GM21515 (cell line): Measurements from ENCODE around the gene FCHSD2.
"Not testable (repeated sequence)": the region's sequence is repeated elsewhere in the genome, so short reads cannot be mapped to it uniquely, and the experiment has no call there.

Experiments
- ATAC-seq: cut with Tn5 transposase; IDR thresholded peaks from one replicate; pipeline ENCODE4 v1.9.1; 2021; ENCODE audit not compliant: unreplicated experiment

Gene FCHSD2

DNA sequence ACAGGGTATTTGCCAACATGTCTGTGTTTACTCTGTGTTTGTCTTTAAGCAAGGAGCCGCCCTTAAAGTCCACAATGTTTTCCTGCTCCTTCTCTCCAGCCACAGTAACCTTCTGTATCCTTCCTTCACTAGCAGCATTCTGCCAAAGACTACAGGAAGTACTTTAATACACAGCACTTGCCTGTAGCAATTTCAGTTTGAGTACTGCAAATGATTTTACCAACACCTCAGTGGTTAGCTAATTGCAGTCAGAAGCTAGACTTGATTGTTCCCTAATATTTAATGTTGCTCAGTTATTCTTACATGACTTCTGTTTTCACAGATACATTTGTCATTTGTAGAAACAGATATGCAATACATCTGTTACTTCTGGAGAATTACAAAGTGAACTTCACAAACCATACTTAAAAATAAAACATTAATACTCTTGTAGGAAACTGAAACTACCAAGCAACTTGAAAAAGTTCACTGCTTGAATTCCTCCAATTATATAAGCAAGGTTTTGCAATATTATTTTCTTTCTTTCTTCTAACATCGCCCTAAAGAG, 69.1 kb downstream of the FCHSD2 start:
- peak; percentile 59 for ATAC-seq

DNA sequence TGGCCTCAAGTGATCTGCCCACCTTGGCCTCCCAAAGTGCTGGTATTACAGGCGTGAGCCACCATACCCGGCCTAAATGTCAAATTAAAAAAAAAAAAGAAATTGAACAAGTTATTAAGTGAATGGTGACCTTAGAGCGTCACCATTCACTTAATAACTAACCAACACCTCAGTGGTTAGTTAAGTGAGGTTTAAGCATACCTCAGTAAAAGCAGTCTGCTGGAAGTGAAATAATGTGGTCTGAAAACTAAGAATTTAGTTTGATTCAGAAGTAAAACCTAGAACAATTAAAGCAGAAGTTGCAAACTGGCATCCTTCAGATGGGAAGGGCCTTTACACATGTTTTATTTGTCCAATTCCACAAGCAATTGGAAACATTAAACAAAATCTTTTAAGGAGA, 71.5 kb downstream of the FCHSD2 start:
- ATAC-seq, result no peak

DNA sequence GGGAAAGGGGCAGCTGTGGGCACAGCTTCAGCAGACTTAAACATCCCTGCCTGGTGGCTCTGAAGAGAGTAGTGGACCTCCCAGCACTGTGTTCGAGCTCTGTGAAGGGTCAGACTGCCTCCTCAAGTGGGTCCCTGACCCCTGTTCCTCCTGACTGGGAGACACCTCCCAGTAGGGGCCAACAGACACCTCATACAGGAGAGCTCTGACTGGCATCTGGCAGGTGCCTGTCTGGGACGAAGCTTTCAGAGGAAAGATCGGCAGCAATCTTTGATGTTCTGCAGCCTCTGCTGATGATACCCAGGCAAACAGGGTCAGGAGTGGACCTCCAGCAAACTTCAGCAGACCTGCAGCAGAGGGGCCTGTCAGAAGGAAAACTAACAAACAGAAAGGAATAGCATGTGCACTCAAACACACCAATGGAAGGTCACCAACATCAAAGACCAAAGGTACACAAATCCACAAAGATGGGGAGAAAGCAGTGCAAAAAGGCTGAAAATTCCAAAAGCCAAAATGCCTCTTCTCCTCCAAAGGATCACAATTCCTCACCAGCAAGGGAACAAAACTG, 80.2 kb downstream of the FCHSD2 start:
- not testable (repeated sequence) for ATAC-seq

DNA sequence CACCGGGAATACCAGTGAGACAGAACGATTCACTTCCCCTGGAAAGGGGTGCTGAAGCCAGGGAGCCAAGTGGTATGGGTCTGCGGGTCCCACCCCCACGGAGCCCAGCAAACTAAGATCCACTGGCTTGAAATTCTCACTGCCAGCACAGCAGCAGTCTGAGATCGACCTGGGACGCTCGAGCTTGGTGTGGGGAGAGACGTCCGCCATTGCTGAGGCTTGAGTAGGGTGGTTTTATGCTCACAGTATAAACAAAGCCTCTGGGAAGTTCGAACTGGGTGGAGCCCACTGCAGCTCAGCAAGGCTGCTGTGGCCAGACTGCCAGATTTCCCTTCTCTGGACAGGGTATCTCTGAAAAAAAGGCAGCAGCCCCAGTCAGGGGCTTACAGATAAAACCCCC, 80.7 kb downstream of the FCHSD2 start:
- not testable (repeated sequence) for ATAC-seq

DNA sequence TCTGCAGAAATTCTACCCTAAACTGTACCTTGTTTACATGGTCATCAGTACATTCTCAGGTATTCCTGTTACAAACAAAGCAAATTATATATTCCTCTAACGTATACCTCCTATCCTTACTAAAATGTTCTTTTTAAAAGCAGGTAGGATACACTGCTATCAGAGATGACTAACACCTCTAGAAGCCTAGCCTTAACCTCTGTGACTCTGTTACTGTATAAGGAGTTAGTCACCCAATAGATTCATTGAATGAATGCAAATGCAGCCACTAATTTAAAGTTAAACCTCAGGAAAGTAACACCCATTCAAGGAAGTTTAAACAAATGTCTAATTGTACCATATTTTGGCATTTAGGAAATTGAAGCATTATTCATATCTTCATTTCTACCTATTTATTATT, 82.2 kb downstream of the FCHSD2 start:
- ATAC-seq, result no peak

DNA sequence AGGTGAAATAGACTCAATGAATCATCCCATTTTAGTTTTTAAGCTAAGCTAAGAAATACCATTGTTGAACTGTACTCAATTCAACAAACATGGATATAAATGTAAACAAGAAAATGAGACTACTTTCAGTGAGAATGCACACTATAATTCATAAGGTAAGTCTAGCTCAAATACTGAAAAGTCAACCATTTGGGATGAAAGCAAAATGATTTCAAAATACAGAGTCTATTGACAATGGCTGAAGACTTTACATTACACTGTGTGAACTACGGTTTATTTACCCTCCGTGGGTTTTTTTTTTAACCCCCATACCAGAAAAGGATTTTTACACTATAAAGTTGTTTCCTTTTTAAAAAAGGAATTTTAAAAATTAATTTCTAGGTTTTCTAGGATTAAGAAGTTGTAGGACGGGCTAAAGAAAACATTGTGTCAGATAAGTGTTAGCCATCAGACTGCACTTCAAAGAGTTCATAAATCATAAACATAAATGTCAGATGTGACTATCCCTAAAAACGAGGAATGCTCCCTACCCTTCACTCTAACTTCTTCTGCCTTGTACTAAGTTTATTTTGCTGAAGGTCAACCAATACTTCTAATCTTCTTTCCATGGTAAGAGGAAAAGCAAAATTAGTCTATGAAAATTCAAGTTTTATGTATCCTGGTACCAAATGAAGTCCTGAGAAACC, 83.0 kb downstream of the FCHSD2 start:
- ATAC-seq, result no peak

DNA sequence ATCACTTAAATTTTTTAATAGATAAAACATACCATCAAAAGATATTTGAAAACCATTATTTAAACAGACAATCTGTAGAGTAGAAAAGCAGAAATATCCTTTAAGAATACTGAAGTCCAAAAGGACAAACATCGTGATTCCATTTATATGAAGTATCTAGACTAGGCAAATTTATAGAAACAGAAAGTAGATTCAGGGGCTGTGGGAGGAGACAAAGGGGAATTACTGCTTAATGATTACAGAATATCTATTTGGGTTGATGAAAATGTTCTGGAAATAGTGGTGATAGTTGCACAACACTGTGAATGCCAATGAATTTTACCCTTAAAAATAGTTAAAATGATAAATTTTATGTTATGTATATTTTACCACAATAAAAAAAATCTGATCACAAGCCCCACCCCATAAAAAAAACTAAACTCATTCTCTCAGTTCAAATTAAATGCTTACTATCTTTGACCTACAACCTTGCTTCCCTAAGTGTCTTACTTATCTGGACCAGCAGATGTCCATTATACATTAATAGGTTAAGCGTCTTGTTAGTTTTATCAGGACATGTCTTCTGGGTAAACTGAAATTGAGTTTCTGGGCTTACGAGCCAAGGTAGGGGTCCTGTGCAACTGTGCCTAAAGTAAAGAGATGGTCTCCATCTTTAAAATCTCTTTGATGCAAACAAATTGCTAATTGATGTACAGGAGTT, 86.3 kb downstream of the FCHSD2 start:
- ATAC-seq, result no peak

DNA sequence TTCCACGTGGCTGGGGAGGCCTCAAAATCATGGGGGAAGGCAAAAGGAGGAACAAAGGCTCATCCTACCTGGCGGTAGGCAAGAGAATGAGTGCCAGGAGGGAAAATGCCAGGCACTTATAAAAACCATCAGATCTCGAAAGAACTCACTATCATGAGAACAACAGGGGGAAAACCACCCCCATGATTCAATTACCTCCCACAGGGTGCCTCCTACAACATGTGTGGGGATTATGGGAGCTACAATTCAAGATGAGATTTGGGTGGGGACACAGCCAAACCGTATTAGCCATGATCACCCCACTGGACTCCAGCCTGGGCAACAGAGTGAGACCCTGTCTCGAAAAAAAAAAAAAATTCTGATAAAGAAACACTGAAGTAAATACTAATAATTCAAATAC, 87.1 kb downstream of the FCHSD2 start:
- ATAC-seq, result no peak

DNA sequence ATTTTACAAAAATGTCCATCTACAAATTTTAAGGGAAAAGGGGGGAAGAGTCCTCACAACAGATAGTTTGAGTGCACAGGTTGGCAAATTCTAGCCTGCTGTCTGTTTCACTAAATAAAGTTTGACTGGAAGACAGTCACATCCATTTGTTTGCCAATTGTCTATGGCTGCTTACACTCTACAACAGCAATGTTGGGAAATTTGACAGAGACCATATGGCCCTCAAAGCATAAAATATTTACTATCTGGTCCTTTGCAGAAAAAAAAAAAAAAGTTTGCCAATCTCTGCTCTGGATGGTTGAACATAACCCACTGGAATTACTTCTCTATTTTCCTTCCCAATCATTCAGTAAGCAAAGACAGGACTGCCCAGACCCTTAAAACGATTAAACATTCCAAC, 88.2 kb downstream of the FCHSD2 start:
- no peak for ATAC-seq

DNA sequence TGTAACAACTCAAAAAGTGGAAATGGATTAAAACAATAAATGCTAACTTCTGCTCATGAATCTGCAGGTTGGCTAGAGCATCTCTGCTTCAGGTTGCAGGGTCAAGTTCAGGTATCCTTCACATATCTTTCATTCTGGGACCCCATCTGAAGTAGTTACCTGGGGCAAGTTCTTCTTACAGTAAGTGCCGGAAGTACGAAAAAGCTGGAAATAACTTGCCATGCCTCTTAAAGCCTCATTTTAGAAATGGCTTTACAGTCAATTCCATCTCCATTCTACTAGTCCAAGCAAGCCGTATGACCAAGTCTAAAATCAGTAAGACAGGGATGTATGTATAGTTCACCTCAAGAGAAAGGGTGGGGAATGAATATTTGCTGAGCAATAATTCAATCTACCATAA, 93.7 kb downstream of the FCHSD2 start:
- ATAC-seq, result peak; percentile 6

DNA sequence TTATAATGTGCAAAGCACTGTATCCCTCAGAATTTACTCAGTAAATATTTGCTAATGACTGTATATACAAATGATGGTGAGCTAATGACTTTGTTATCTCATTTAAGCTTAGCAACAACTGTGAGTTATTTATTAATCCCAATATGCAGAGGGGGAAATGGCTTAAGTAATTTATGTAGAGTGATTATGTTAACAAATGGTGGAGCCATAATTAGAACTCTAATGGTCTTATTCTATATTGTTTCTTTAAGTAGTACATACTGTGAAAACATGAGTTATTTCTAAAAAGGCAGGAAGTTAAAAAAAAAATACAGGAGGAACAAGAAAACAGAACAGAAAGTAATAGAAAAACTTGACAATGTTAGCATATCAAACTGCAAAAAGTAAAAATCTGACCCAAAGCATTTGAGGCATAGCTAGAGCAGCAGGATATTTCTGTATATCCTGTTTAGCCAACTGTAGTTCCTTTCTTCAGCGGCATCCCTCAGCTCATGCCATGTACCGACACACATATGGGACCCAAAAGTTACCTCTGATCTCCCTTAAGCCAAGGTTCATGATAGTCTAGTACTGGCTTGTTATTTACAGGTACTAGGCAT, 94.2 kb downstream of the FCHSD2 start:
- peak; percentile 81 for ATAC-seq

DNA sequence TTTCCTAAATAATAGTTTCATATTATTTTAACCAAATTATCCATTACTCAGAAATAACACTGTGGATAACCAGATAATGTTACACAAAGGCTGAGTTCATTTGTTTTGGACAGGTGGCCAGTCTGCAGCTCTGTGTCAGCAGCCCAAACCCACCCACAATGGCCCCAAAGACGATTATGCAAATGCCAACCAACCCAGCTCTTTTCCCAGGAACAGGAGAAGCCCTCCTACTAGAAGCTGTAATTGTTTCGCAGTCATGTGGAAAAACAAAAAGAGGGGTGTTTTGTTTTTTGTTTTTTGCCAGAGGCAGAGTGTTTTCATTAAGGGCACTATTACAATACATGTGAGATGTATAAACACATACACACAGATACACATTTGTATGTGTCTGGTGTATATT, 102.1 kb downstream of the FCHSD2 start:
- ATAC-seq, result no peak

DNA sequence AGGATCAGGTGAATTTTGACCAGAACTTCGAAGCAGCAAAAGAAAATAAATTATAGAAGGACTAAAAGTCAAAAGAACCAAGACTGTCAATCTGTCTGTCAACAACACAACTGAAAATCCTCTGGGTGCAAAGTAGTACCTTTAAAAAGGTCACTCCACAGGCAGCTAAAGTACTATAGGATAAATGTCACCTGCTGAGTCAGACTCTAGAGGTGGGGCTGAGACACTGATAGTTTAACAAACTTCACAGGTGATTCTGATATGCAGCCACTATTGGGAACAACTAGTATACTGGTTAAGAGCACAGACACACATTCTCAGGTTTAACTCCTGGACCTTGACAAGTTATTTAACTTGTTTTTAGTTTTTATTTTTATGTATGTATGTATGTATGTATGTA, 107.3 kb downstream of the FCHSD2 start:
- no peak for ATAC-seq

DNA sequence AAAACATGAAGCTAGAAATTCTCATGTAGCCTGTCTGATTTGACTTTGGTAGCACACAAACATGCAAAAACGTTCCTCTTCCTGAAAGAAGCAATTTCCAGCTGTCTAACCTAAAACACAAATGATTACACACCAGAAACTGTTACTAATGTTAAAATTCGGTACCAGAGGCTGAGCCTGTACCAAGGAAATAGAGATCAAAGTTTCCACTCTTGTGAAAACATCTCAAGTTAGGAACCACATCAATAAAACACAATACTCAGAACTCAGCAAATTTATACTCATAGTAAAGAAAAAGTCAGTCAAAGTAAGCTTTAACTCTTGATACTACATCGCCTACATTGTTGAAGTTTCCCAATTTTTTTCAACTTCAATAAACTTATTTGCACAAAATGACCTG, 107.8 kb downstream of the FCHSD2 start:
- ATAC-seq, result no peak

DNA sequence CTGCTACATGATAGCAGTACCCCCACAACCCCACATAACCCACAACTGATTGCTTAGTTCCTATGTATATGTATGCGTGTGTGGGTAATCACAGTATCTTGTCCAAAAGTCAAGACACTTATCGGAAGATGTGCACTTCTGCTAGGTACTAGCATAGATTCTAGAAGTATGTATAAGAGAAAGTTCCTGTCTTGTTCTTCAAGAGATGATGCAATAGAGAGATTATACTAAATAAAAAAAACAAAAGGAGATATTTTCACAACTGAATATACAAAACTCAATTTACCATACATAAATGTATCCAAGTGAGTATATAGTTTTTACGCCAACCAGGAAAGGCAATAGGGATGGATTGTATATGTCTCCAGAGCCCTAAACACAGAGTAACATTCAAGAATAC, 112.0 kb downstream of the FCHSD2 start:
- ATAC-seq, result no peak

DNA sequence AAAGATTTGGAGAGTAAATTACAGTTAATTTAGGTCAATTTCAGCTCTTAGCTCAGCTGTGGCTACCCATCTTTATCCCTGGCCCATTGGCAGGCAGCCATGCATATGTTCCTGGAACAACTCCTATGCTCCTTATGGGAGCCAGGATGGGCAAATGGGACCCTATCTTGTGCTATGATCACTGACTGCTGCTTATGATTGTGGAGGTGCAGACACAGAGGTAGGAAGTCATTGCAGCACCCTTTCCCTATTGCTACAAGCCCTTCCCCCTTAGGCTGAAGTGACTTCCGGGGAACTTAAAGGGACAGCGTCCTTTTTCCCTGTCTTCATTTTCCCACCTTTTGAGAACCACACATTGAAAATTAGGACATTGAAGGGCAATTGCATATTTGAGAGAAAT, 112.7 kb downstream of the FCHSD2 start:
- no peak for ATAC-seq

DNA sequence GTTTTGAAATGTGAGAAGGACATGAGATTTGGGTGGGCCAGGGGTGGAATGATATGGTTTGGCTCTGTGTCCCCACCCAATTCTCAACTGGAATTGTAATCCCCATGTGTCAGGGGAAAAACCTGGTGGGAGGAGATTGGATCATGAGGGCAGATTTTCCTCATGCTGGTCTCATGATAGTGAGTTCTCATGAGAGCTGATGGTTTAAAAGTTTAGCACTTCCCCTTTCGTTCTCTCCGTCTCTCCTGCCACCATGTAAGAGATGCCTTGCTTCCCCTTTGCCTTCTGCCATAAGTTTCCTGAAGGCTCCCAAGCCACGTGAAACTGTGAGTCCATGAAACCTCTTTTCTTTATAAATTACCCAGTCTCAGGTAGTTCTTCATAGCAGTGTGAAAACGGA, 113.5 kb downstream of the FCHSD2 start:
- ATAC-seq, result no peak

DNA sequence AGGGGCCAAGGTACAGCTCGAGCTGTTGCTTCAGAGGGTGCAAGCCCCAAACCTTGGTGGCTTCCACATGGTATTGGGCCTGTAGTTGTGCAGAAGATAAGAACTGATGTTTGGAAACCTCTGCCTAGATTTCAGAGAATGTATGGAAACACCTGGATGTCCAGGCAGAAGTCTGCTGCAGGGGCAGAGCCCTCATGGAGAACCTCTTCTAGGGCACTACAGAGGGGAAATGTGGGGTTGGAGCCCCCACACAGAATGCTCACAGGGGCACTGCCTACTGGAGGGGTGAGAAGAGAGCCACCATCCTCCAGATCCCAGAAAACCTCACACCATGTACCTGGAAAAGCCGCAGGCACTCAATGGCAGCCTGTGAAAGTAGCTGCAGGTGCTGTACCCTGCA, 114.3 kb downstream of the FCHSD2 start:
- ATAC-seq, result not testable (repeated sequence)

DNA sequence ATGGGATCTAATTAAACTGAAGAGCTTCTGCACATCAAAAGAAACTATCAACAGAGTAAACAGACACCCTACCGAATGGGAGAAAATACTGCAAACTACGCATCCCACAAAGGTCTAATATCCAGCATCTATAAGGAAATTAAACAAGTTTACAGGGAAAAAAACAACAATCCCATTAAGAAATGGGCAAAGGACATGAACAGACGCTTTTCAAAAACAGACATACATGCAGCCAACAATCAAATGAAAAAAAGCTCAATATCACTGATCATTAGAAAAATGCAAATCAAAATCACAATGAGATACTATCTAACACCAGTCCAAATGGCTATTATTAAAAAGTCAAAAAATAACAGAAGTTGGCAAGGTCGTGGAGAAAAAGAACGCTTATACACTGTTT, 117.5 kb downstream of the FCHSD2 start:
- ATAC-seq, result no peak

DNA sequence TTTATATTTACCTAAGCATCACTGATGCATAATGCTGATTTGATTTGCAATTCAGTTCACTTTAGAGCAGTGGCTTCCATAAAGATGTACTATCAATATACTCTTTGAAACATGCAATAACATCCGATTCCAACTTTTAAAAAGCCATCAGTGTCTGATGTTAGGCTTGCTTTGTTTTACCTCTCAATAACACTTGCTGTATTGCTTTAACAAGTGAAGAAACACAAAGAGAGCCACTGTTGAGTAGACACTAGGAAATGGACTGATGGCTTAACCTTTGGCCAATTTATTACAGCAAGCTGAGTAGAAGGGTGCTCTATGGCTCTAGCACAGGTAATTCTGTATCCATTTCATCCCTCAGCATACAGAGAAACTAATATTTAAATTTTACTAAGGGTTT, 122.1 kb downstream of the FCHSD2 start:
- no peak for ATAC-seq

DNA sequence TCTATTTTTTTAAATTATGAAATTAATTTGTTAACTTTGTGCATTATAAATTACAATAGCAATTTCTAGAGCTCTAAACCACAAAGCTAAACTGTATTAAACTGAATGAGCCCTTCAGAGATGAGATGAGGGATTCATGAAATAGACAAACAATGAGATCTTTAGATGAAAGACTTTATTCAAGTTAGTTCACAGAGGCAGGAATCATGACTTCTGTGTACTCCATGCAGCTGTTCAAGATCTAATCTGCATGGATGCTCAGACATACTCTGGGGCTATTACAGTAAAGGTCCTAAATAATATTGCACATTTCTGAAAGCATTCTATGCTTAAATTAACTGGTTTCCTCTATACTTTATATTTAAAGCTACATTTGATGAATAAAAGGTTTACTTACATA, 122.7 kb downstream of the FCHSD2 start:
- no peak for ATAC-seq

DNA sequence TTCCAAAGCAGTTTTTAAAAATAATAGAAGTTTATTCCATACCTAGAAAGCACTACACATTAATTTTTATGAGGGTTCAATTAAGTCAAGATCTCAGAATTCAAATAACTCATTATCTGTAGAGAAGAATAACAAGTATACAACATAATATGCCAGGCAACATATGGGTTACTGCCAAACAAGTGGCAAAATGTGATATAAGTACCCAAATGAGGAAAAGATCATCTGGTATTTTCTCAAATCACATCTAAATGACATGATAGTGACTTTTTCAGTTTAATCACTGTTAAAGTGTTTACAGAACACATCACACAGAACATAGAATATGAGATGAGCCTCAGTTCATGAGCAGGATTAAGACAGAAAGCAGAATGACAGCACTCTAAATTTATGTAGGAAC, 123.3 kb downstream of the FCHSD2 start:
- ATAC-seq, result no peak
